Thoracic aorta (tissue), 2 donors: ENCODE measurements around the gene TMEM134. TPM values are rescaled to one million over a fixed set of nuclear protein-coding genes. Genes with fewer than 3 reads are reported as not detected.

Experiments
- ATAC-seq: fragments of 150-250 bp; one replicate; pipeline ENCODE4 v1.8.0; 2017; ENCODE audit warnings: low read depth; ENCODE audit not compliant: insufficient number of reproducible peaks, low FRiP score
- DNase-seq: peaks from one replicate; pipeline ENCODE4 v3.0.0-alpha.2; 2020; ENCODE audit warnings: low spot score
- H3K27ac ChIP-seq, 2 donors: fragments of 200-600 bp; sonication (generic); 1 replicate in 1 of 2; 2 replicates in 1 of 2; pipeline ENCODE4 v1.5.1; 2016; ENCODE audit warnings: mild to moderate bottlenecking in 2 of 2, moderate library complexity in 2 of 2
- H3K27me3 ChIP-seq: fragments of 200-600 bp; sonication (generic); replicated peaks from 2 replicates; pipeline ENCODE4 v1.6.0; 2016; ENCODE audit warnings: mild to moderate bottlenecking; ENCODE audit not compliant: insufficient read depth
- H3K36me3 ChIP-seq: fragments of 200-600 bp; sonication (generic); one replicate; pipeline ENCODE4 v1.5.1; 2016
- H3K4me1 ChIP-seq, 2 donors: fragments of 200-600 bp; sonication (generic); 1 replicate in 1 of 2; 2 replicates in 1 of 2; pipeline versions ENCODE4 v1.5.1 to v1.6.0; 2016; ENCODE audit warnings: low read depth in 2 of 2, mild to moderate bottlenecking in 1 of 2; ENCODE audit not compliant: control insufficient read depth in 1 of 2
- H3K4me3 ChIP-seq: fragments of 200-600 bp; sonication (generic); 2 replicates; pipeline ENCODE4 v1.5.1; 2016; ENCODE audit warnings: mild to moderate bottlenecking
- H3K9me3 ChIP-seq: fragments of 200-600 bp; sonication (generic); 2 replicates; pipeline ENCODE4 v1.5.1; 2016
- CTCF ChIP-seq: fragments of 200-600 bp; sonication (generic); IDR thresholded peaks from one replicate; pipeline ENCODE4 v1.5.1; 2019; ENCODE audit warnings: antibody characterized with exemption
- total RNA-seq, 2 donors: library from RNA; depleted of rRNA; stranded (reverse); fragments of >200 nt; gene quantifications; one replicate each; pipeline versions ENCODE4 v1.1.0 to v1.2.3, GENCODE V29; 2016

The TMEM134 gene
- total RNA-seq, 2 donors from 2014 or later: 66.7 to 67.7 TPM

- TF ChIP-seq CTCF: no peak
- Histone ChIP-seq H3K36me3 (peaks cover 19% of the 10 kb centered on the region), H3K9me3 (no peaks in the 10 kb centered on the region), H3K4me3 (no peak overlapping the region), H3K27me3 (no peaks in the 10 kb centered on the region), H3K27ac (no peak overlapping the region), H3K4me1 (peaks cover under 1 to 3% of the 10 kb centered on the region in 2 donors)
- DNase-seq: no peak
- no peak for ATAC-seq
Measured at GRCh38 chr11:67498544-67498972, 29.5 kb upstream of the TMEM134 start.

GRCh38 chr11:67497656-67498291, 28.7 kb upstream of the TMEM134 start:
- DNase-seq: no peak
- ATAC-seq: no peak

GRCh38 chr11:67496113-67496512, 27.1 kb upstream of the TMEM134 start:
- no peak overlapping the region for H3K4me3 ChIP-seq
- H3K27me3 ChIP-seq: no peaks in the 10 kb centered on the region
- ATAC-seq: no peak
- no peaks in the 10 kb centered on the region for H3K4me1 ChIP-seq
- TF ChIP-seq CTCF: no peak
- H3K9me3 ChIP-seq: no peaks in the 10 kb centered on the region
- H3K27ac ChIP-seq: no peak overlapping the region
- peaks cover 40% of the 10 kb centered on the region for H3K36me3 ChIP-seq
- DNase-seq: no peak

More at GRCh38 chr11:67497656-67498291, 28.7 kb upstream of the TMEM134 start:
- Histone ChIP-seq H3K36me3 (peaks cover 26% of the 10 kb centered on the region), H3K27me3 (no peaks in the 10 kb centered on the region), H3K4me1 (no peaks in the 10 kb centered on the region), H3K9me3 (no peaks in the 10 kb centered on the region), H3K4me3 (no peak overlapping the region), H3K27ac (no peak overlapping the region)
- no peak for TF ChIP-seq CTCF

GRCh38 chr11:67495234-67496005, 26.4 kb upstream of the TMEM134 start:
- peaks cover 47% of the 10 kb centered on the region for H3K36me3 ChIP-seq
- no peak for TF ChIP-seq CTCF
- no peaks in the 10 kb centered on the region for H3K9me3 ChIP-seq
- no peak overlapping the region for H3K4me3 ChIP-seq
- ATAC-seq (no peak), DNase-seq (no peak)
- H3K4me1 ChIP-seq: no peaks in the 10 kb centered on the region
- H3K27me3 ChIP-seq: no peaks in the 10 kb centered on the region
- no peak overlapping the region for H3K27ac ChIP-seq

GRCh38 chr11:67494371-67495233, 25.6 kb upstream of the TMEM134 start:
- no peaks in the 10 kb centered on the region for H3K4me1 ChIP-seq
- DNase-seq (no peak), ATAC-seq (no peak)
- no peaks in the 10 kb centered on the region for H3K27me3 ChIP-seq
- no peaks in the 10 kb centered on the region for H3K9me3 ChIP-seq
- no peak for TF ChIP-seq CTCF
- H3K27ac ChIP-seq: no peak overlapping the region
- H3K4me3 ChIP-seq: no peak overlapping the region
- H3K36me3 ChIP-seq: peaks cover 50% of the 10 kb centered on the region
